OCI-LY7 (cell line): ENCODE results near the gene AMZ2. TPM values are rescaled to one million over a fixed set of nuclear protein-coding genes. Genes with fewer than 3 reads are reported as not detected.
"Not testable (repeated sequence)": the region's sequence is repeated elsewhere in the genome, so short reads cannot be mapped to it uniquely, and the experiment has no call there.

ENCODE experiments used
- BruUV-seq: library from RNA; stranded (reverse); fragments of 400-500 nt; replicated peaks from 2 replicates; lab custom pipeline; 2021; lab: Mats Ljungman, UMichigan
- CTCF ChIA-PET: fragments of 300-600 bp; sonication (Branson Sonifier 250); formaldehyde crosslinking; loops from one replicate; lab custom pipeline; 2022; ENCODE audit warnings: antibody characterized with exemption; ENCODE audit not compliant: unreplicated experiment; lab: Charles Lee
- POLR2A ChIA-PET: fragments of 300-600 bp; sonication (Branson Sonifier 250); formaldehyde crosslinking; loops from one replicate; lab custom pipeline; 2022; ENCODE audit warnings: antibody characterized with exemption; lab: Charles Lee
- DNase-seq: peaks from one replicate; pipeline ENCODE4 v3.0.0-alpha.2; 2015; ENCODE audit warnings: low spot score
- H2AFZ ChIP-seq: fragments of 200-600 bp; sonication (generic), shearing (Covaris generic); 2 replicates; pipeline ENCODE4 v1.6.1; 2014; ENCODE audit warnings: mild to moderate bottlenecking, antibody characterized with exemption, low read length, moderate library complexity
- H3K27ac ChIP-seq: fragments of 200-600 bp; sonication (generic); 2 replicates; pipeline ENCODE4 v1.5.1; 2014; ENCODE audit warnings: mixed run types, low read depth, mild to moderate bottlenecking, moderate library complexity, low read length, inconsistent platforms; ENCODE audit not compliant: poor library complexity, severe bottlenecking
- H3K36me3 ChIP-seq: fragments of 200-600 bp; sonication (generic); 2 replicates; pipeline ENCODE4 v1.6.1; 2014; ENCODE audit warnings: mild to moderate bottlenecking, antibody characterized with exemption, low read length, moderate library complexity, mixed read lengths; ENCODE audit not compliant: insufficient read depth
- H3K4me1 ChIP-seq: fragments of 200-600 bp; sonication (generic); 2 replicates; pipeline ENCODE4 v1.5.1; 2014; ENCODE audit warnings: mild to moderate bottlenecking, low read length; ENCODE audit not compliant: insufficient read depth, poor library complexity, severe bottlenecking
- H3K4me2 ChIP-seq: fragments of 200-600 bp; sonication (generic); 2 replicates; pipeline ENCODE4 v1.6.1; 2014; ENCODE audit warnings: mild to moderate bottlenecking, low read length
- H3K4me3 ChIP-seq: fragments of 200-600 bp; sonication (generic); 2 replicates; pipeline ENCODE4 v1.5.1; 2014; ENCODE audit warnings: mild to moderate bottlenecking, low read depth, low read length; ENCODE audit not compliant: poor library complexity, severe bottlenecking
- H3K79me2 ChIP-seq: fragments of 200-600 bp; sonication (generic); 2 replicates; pipeline ENCODE4 v1.6.1; 2016; ENCODE audit warnings: low read depth, mild to moderate bottlenecking, low read length, moderate library complexity, mixed read lengths; ENCODE audit not compliant: insufficient read depth
- H3K9me2 ChIP-seq: fragments of 200-600 bp; sonication (generic); 2 replicates; pipeline ENCODE4 v1.6.1; 2016; ENCODE audit warnings: mild to moderate bottlenecking, low read length, mixed read lengths; ENCODE audit not compliant: insufficient read depth
- H3K9me3 ChIP-seq: fragments of 200-600 bp; sonication (generic); 2 replicates; pipeline ENCODE4 v1.6.1; 2014; ENCODE audit warnings: mild to moderate bottlenecking, mixed run types, low read length, mixed read lengths
- H4K20me1 ChIP-seq: fragments of 200-600 bp; sonication (generic); 2 replicates; pipeline ENCODE4 v1.6.1; 2014; ENCODE audit warnings: mild to moderate bottlenecking, antibody characterized with exemption, low read length, moderate library complexity, mixed read lengths; ENCODE audit not compliant: insufficient read depth
- CTCF ChIP-seq: fragments of 200-600 bp; sonication (generic); conservative IDR thresholded peaks from 2 replicates; pipeline ENCODE4 v1.5.1; 2014; ENCODE audit warnings: mild to moderate bottlenecking, antibody characterized with exemption, low read length, moderate library complexity, mixed read lengths
- EZH2phosphoT487 ChIP-seq: fragments of 200-600 bp; sonication (generic); IDR thresholded peaks from 2 replicates; pipeline ENCODE4 v1.6.1; 2018; ENCODE audit warnings: low read depth, borderline replicate concordance, mild to moderate bottlenecking, mixed run types, antibody characterized with exemption, low read length, moderate library complexity, mixed read lengths
- intact Hi-C: fragments of 100-400 bp; cut with micrococcal nuclease; formaldehyde crosslinking; loops from one replicate; pipeline ENCODE4 v1.10.0; 2022; ENCODE audit not compliant: unreplicated experiment
- total RNA-seq, 2 experiments: library from RNA; depleted of rRNA in 1 of 2; stranded (reverse); fragments of >200 nt in 1 of 2; shearing (Covaris generic) in 1 of 2; gene quantifications; 2 replicates each; pipeline ENCODE4 v1.2.3, GENCODE V29; 2014 to 2022

AMZ2 gene
- total RNA-seq, 2 experiments from 2014 or later, result 117 to 248 TPM

- intact Hi-C loops, result no loop called here
- Histone ChIP-seq H3K4me2 (peak overlapping the region; percentile 53), H3K9me2 (no peaks in the 10 kb centered on the region), H3K4me3 (no peak overlapping the region), H3K4me1 (peaks cover 92% of the 10 kb centered on the region), H3K36me3 (peaks cover 59% of the 10 kb centered on the region), H3K27ac (peak overlapping the region; percentile 90), H4K20me1 (no peaks in the 10 kb centered on the region), H3K9me3 (peaks cover 9% of the 10 kb centered on the region; the same call in 1 of the 2 replicates), H3K79me2 (peaks cover 48% of the 10 kb centered on the region; the same call in 1 of the 2 replicates), H2AFZ (no peak overlapping the region; the same call in 1 of the 2 replicates)
- BruUV-seq, result no TSS peak
- DNase-seq, result no peak
- TF ChIP-seq CTCF (no peak), EZH2phosphoT487 (no peak)
- CTCF ChIA-PET, result no interaction called here
- POLR2A ChIA-PET, result interaction anchor here (0.6 to 4.4 kb wide), 14 partner anchors 9 to 204 kb away, joined by 3 to 45 read pairs (median 4); partner anchors contain the start of gene AMZ2
Measured at GRCh38 chr17:68257934-68258333, 10.1 kb downstream of the AMZ2 start.

GRCh38 chr17:68258890-68259647 is 11.2 kb downstream of the AMZ2 start:
- H3K27ac ChIP-seq, result peak overlapping the region; percentile 90
- CTCF ChIA-PET, BruUV-seq, H3K9me2 ChIP-seq, H4K20me1 ChIP-seq, intact Hi-C loops, H3K9me3 ChIP-seq: not testable (repeated sequence)
- H3K4me1 ChIP-seq, result peaks cover 90% of the 10 kb centered on the region
- H3K79me2 ChIP-seq, result peaks cover 43% of the 10 kb centered on the region; the same call in 1 of the 2 replicates
- peak; percentile 94 for DNase-seq
- POLR2A ChIA-PET, result interaction anchor here (0.7 to 4.4 kb wide), 14 partner anchors 11 to 253 kb away, joined by 3 to 45 read pairs (median 4); partner anchors contain the start of gene AMZ2
- peak overlapping the region; percentile 47; the same call in 1 of the 2 replicates for H2AFZ ChIP-seq
- H3K4me3 ChIP-seq, result peak overlapping the region; percentile 30
- peak overlapping the region; percentile 59 for H3K4me2 ChIP-seq
- H3K36me3 ChIP-seq, result peaks cover 56% of the 10 kb centered on the region

GRCh38 chr17:68259648-68259951 is 11.8 kb downstream of the AMZ2 start:
- intact Hi-C loops, H3K9me2 ChIP-seq, H3K9me3 ChIP-seq, CTCF ChIA-PET, H4K20me1 ChIP-seq: not testable (repeated sequence)
- Histone ChIP-seq H2AFZ (peak overlapping the region; percentile 47; the same call in 1 of the 2 replicates), H3K4me2 (peak overlapping the region; percentile 59), H3K79me2 (peaks cover 37% of the 10 kb centered on the region; the same call in 1 of the 2 replicates), H3K36me3 (peaks cover 55% of the 10 kb centered on the region), H3K4me1 (peaks cover 85% of the 10 kb centered on the region), H3K27ac (peak overlapping the region; percentile 90), H3K4me3 (peak overlapping the region; percentile 30)
- DNase-seq, result peak; percentile 62
- BruUV-seq, result TSS peak; percentile 74
- POLR2A ChIA-PET, result interaction anchor here (0.7 to 4.4 kb wide), 7 partner anchors 11 to 200 kb away, joined by 3 to 45 read pairs (median 6); partner anchors contain the start of gene AMZ2
